GM13976 (cell line): ENCODE data around the gene AATK.

Source experiments
- DNase-seq: peaks from one replicate; pipeline ENCODE4 v3.0.0; 2012; ENCODE audit warnings: low spot score
- in situ Hi-C: fragments of 300-500 bp; cut with MboI; formaldehyde crosslinking; loops from one replicate; pipeline ENCODE4 v1.12.0; 2022; ENCODE audit warnings: low sequenced_read_pairs, mixed read lengths, inconsistent platforms; ENCODE audit not compliant: unreplicated experiment
- TF ChIP-seq, protein P1 (sequence below): IDR thresholded peaks from 2 replicates; pipeline ENCODE4 v1.5.1; 2012; ENCODE audit warnings: borderline replicate concordance, mild to moderate bottlenecking; ENCODE audit not compliant: insufficient read depth; ENCODE audit errors: extremely low read depth, missing control alignments, control extremely low read depth

Gene AATK

DNA sequence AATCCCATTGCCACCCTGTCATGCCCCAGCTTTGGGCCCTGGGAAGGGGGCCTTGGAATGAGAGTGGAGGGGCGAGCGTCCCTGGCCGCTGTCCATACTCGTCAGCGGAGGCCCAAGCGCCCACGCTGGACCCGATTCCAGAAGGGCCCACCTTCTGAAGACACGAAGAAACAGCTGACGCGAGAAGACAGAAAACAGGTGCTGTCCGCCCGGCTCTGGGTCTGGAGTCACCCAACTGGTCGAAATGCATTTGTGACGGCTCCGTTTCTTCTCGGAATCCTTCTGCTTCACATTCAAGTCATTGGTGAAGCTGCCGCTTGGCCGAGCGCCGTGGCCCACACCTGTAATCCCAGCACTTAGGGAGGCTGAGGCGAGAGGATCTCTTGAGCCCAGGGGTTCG lies 53.6 kb downstream of the AATK start:
- in situ Hi-C loops: no loop called here
- no peak for DNase-seq
- TF ChIP-seq, protein P1, sequence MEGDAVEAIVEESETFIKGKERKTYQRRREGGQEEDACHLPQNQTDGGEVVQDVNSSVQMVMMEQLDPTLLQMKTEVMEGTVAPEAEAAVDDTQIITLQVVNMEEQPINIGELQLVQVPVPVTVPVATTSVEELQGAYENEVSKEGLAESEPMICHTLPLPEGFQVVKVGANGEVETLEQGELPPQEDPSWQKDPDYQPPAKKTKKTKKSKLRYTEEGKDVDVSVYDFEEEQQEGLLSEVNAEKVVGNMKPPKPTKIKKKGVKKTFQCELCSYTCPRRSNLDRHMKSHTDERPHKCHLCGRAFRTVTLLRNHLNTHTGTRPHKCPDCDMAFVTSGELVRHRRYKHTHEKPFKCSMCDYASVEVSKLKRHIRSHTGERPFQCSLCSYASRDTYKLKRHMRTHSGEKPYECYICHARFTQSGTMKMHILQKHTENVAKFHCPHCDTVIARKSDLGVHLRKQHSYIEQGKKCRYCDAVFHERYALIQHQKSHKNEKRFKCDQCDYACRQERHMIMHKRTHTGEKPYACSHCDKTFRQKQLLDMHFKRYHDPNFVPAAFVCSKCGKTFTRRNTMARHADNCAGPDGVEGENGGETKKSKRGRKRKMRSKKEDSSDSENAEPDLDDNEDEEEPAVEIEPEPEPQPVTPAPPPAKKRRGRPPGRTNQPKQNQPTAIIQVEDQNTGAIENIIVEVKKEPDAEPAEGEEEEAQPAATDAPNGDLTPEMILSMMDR: no peak

- no peak for DNase-seq
- in situ Hi-C loops: no loop called here
- TF ChIP-seq, protein P1: no peak
Measured at GRCh38 chr17:81111066-81111465, 55.0 kb downstream of the AATK start.

DNA sequence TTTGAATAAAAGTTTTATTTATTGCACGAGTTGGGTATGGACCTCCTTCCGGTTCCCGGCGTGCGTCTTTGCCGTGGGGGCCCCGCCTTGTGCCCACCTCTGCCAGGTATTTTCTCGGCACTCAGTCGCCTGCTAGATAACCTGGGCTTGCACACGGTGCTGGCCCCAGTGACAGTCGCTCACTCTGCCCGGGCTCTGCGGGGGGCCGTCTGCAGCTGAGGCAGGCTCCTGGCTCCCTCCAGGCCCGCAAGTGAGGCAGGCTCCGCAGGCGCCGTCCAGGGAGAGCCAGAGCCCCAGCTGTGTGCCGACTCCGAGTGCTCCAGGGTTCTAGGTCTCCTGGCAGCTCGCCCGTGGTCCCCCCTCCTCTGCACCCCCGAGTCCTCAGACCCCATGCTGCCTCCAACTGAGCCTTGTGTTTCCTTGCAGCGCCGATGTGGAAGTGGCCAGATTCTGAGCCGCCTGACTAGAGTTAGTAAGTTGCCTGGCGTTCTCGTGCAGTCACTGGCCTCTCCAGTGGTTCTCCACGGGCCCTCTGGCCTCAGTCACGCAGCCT lies 55.5 kb downstream of the AATK start:
- DNase-seq: no peak
- in situ Hi-C loops: no loop called here
- TF ChIP-seq, protein P1: no peak

DNA sequence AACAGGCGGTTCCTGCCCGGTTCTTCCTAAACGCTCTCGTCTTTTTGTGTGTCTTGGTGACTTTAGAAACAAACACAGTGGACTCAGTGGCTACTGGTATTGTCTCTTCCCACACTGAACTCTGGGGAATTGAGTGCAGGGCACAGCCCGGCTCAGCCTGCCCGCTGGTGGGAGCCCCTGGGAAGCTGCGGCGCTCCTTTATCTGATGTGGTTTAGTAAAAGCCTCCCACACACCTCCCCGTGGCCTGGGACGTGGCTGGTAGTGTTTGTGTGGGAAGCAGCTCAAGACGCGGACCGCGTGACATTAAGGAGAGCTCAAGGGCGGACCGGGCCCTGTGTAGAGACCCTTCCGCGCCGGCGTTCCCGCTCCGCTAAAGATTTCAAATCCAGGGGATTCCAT lies 56.1 kb downstream of the AATK start:
- no peak for DNase-seq
- TF ChIP-seq, protein P1: no peak
- in situ Hi-C loops: no loop called here

DNA sequence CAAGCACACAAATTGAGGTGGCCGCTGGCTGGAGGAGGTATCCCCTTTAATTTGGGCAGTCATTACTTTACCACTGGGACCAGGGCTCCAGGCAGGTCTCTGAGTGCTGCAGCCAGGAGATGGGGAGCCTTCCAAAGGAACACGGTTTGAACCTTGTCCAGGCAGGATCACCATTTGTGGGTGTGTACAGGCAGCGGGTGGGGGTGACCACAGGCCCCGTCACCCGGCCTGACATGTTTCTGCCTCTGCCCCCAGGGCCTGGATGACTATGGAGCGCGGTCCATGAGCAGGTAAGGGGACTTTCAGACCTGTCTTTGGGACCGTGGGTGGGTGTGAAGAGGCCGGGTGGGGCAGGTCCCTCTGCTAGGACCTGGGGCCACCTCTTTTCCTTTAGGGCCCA lies 57.8 kb downstream of the AATK start:
- in situ Hi-C loops: no loop called here
- DNase-seq: no peak
- TF ChIP-seq, protein P1: no peak

GRCh38 chr17:81106716-81107115 lies 59.3 kb downstream of the AATK start:
- no peak for DNase-seq
- TF ChIP-seq, protein P1: no peak
- in situ Hi-C loops: no loop called here

DNA sequence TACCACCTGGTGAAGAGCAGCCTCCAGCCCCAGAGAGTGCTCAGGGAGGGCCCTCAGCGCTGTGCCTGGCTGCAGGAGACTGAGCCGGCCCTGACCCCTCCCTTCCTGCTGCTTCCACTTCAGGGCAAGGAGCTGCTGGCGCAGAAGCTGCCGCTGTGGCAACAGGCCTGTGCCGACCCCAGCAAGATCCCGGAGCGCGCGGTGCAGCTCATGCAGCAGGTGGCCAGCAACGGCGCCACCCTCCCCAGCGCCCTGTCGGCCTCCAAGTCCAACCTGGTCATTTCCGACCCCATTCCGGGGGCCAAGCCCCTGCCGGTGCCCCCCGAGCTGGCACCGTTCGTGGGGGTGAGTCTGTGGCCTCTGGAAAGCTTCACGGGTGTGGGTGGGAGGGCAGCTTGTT lies 62.6 kb downstream of the AATK start:
- no peak for DNase-seq
- TF ChIP-seq, protein P1: no peak
- in situ Hi-C loops: no loop called here
